ENCODE data around the gene TSPAN18. TPM values are rescaled to one million over a fixed set of nuclear protein-coding genes. Genes with fewer than 3 reads are reported as not detected.
"Not testable (repeated sequence)": the region's sequence is repeated elsewhere in the genome, so short reads cannot be mapped to it uniquely, and the experiment has no call there.

Gene TSPAN18
- total RNA-seq, 1 donor from 2014 or later: 12.8 TPM

- Histone ChIP-seq H3K4me1 (no peaks in the 10 kb centered on the region), H3K9me3 (no peaks in the 10 kb centered on the region), H3K4me3 (no peak overlapping the region), H3K36me3 (no peaks in the 10 kb centered on the region), H3K27ac (no peak overlapping the region), H3K27me3 (no peaks in the 10 kb centered on the region)
- no peak for DNase-seq (ENCODE audit: extremely low spot score in 2 of 2)
- TF ChIP-seq CTCF (IDR thresholded peaks at IDR 0.05) (no peak), POLR2A (IDR thresholded peaks at IDR 0.05) (no peak), POLR2AphosphoS5 (IDR thresholded peaks at IDR 0.05; ENCODE audit: insufficient read depth in 1 of 2, low read depth in 1 of 2) (no peak)
- intact Hi-C loops (cut with DNase I): no loop called here
Observed at GRCh38 chr11:44868021-44868420, 141.3 kb downstream of the TSPAN18 start.

GRCh38 chr11:44868455-44869421 is 142.0 kb downstream of the TSPAN18 start:
- Histone ChIP-seq H3K4me1 (no peaks in the 10 kb centered on the region), H3K27ac (no peak overlapping the region), H3K4me3 (no peak overlapping the region), H3K27me3 (no peaks in the 10 kb centered on the region), H3K36me3 (no peaks in the 10 kb centered on the region), H3K9me3 (no peaks in the 10 kb centered on the region)
- intact Hi-C loops (cut with DNase I): no loop called here
- TF ChIP-seq CTCF (IDR thresholded peaks at IDR 0.05): no peak
- TF ChIP-seq POLR2AphosphoS5 (IDR thresholded peaks at IDR 0.05; ENCODE audit: insufficient read depth in 1 of 2, low read depth in 1 of 2): no peak
- TF ChIP-seq POLR2A (IDR thresholded peaks at IDR 0.05): no peak
- DNase-seq (ENCODE audit: extremely low spot score in 2 of 2): no peak

- no peak overlapping the region for H3K27ac ChIP-seq
- DNase-seq (ENCODE audit: extremely low spot score in 2 of 2): no peak
- TF ChIP-seq POLR2A (IDR thresholded peaks at IDR 0.05) (no peak), CTCF (IDR thresholded peaks at IDR 0.05) (no peak), POLR2AphosphoS5 (IDR thresholded peaks at IDR 0.05; ENCODE audit: insufficient read depth in 1 of 2, low read depth in 1 of 2) (no peak)
- no peaks in the 10 kb centered on the region for H3K36me3 ChIP-seq
- H3K4me1 ChIP-seq: no peaks in the 10 kb centered on the region
- H3K4me3 ChIP-seq: no peak overlapping the region
- H3K27me3 ChIP-seq: no peaks in the 10 kb centered on the region
- no peaks in the 10 kb centered on the region for H3K9me3 ChIP-seq
- intact Hi-C loops (cut with DNase I): no loop called here
Observed at GRCh38 chr11:44870181-44870580, 143.4 kb downstream of the TSPAN18 start.

- TF ChIP-seq CTCF (IDR thresholded peaks at IDR 0.05) (no peak), POLR2AphosphoS5 (IDR thresholded peaks at IDR 0.05; ENCODE audit: insufficient read depth in 1 of 2, low read depth in 1 of 2) (no peak), POLR2A (IDR thresholded peaks at IDR 0.05) (no peak)
- Histone ChIP-seq H3K27ac (no peak overlapping the region), H3K36me3 (no peaks in the 10 kb centered on the region), H3K4me3 (no peak overlapping the region), H3K9me3 (no peaks in the 10 kb centered on the region), H3K4me1 (no peaks in the 10 kb centered on the region), H3K27me3 (no peaks in the 10 kb centered on the region)
- intact Hi-C loops (cut with DNase I): no loop called here
- no peak for DNase-seq (ENCODE audit: extremely low spot score in 2 of 2)
Observed at GRCh38 chr11:44870615-44871176, 143.9 kb downstream of the TSPAN18 start.

- intact Hi-C loops (cut with DNase I); H3K4me1 ChIP-seq; H3K27ac ChIP-seq; H3K36me3 ChIP-seq; H3K4me3 ChIP-seq; H3K27me3 ChIP-seq; H3K9me3 ChIP-seq; DNase-seq (ENCODE audit: extremely low spot score in 2 of 2): not testable (repeated sequence)
Observed at GRCh38 chr11:44871682-44872081, 144.9 kb downstream of the TSPAN18 start.

Measured in vagina (tissue), 2 donors.